Measurements from ENCODE around the gene RAB28.

DNA sequence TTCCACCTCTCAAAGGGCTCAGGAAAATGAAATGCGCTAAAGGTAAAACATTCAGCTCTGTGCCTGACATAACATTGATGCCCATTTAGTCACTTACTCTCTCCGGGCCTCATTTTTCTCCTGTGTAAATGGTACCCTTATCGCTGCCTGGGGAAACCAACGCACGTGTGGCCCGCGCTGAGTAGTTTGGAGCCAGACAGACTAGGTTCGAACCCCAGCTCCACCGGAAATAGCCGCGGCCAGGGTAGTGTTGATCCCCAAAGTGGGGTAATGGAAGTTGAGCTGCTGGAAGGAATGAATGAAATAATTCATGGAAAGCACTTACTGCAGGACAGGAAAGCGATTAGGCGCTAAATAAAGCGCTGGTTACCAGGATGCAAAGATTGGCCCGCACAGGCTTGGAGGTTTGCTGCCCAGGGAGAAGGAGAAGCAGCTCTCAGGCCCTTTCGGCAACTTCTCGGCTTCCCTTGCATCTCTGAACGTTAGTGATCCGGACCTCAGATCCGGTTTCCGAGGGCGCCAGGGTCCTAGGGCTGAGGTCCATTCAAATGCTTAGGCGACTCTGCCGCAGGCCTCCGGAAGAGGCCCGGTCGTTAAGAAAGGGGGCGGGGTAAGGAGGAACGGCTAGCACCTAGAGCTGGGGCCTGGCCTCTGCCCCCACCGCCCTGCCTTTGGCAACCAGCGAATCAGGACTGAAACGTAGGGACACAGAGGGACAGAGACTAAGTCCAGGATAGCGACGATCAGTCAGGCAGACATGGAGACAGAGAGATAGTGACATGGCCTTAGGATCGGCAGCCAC, 46.9 kb upstream of the RAB28 start:
- TF ChIP-seq POLR2AphosphoS5 (IDR thresholded peaks at IDR 0.05; ENCODE audit: control insufficient read depth, insufficient read depth, low read depth, low read length) (no peak), USF2 (CRISPR knock-in tag; IDR thresholded peaks at IDR 0.05) (no peak), NFYB (IDR thresholded peaks at IDR 0.05; ENCODE audit: extremely low read depth, insufficient read length) (no peak), ZNF212 (CRISPR knock-in tag; IDR thresholded peaks at IDR 0.05) (no peak), MEF2A (IDR thresholded peaks at IDR 0.05; ENCODE audit: control insufficient read depth, low read depth, low read length) (no peak), POLR2A (conservative IDR thresholded peaks at IDR 0.05) (no peak)
